ENCODE measurements around the gene SNRPD1.

- TF ChIP-seq SIN3A (IDR thresholded peaks at IDR 0.05; ENCODE audit: low read depth) (no peak), POLR2A (IDR thresholded peaks at IDR 0.05; ENCODE audit: borderline replicate concordance, extremely low read depth, insufficient read depth, insufficient read length) (no peak), ZBTB33 (IDR thresholded peaks at IDR 0.05; ENCODE audit: extremely low read depth, insufficient replicate concordance, low read length) (no peak), CTCF (IDR thresholded peaks at IDR 0.05 in 2 of 3, conservative IDR thresholded peaks at IDR 0.05 in 1 of 3; ENCODE audit: borderline replicate concordance in 1 of 3, insufficient read depth in 1 of 3, low read depth in 2 of 3, low read length in 2 of 3) (no peak), POLR2AphosphoS5 (IDR thresholded peaks at IDR 0.05; ENCODE audit: low read depth, low read length) (no peak), EZH2phosphoT487 (IDR thresholded peaks at IDR 0.05; ENCODE audit: borderline replicate concordance) (no peak), RAD21 (IDR thresholded peaks at IDR 0.05; ENCODE audit: low read depth) (no peak)
These were observed 7.4 kb upstream of the SNRPD1 start for GRCh38 chr18:21604671-21605070.

Data from HCT116 (cell line).